ENCODE data around the gene RAB11A.
"Not testable (repeated sequence)": the region's sequence is repeated elsewhere in the genome, so short reads cannot be mapped to it uniquely, and the experiment has no call there.

Gene RAB11A

DNA sequence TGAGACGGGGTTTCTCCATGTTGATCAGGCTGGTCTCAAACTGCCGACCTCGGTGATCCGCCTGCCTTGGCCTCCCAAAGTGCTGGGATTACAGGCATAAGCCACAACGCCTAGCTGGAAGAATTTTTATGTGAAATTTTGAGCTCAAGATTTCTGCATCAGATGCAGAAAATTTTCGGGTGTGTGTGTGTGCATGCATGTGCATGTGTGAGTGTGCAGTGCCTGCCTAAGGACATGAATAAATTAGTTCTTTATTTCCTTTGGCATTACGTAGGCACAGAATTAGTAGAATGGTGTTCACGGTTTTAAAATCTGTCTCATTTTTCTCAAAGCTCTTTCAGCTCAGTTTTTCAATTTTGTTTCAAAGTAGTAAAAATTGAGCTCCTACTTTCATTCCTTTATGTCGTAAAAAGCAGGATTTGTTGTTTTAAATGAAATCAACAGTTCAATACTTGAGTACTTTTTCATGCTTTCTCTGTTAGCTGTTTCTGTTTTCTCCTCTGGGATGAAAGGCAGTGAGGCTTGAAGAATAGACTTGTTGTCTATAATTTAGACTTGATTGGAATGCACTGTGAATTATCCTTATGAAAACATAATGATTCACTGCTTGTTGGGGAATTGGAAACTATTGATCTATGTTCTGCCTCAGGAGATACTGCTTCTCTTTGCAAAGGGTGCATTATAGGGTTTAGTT is 23.3 kb upstream of the RAB11A start:
- no peak for DNase-seq (ENCODE audit: low spot score)

- no peak for DNase-seq (ENCODE audit: low spot score)
Measured at GRCh38 chr15:65847989-65848388, 21.3 kb upstream of the RAB11A start.

- DNase-seq (ENCODE audit: low spot score) = no peak
Measured at GRCh38 chr15:65851981-65852380, 17.3 kb upstream of the RAB11A start.

- DNase-seq (ENCODE audit: low spot score) = no peak
Measured at GRCh38 chr15:65856821-65857455, 12.4 kb upstream of the RAB11A start.

DNA sequence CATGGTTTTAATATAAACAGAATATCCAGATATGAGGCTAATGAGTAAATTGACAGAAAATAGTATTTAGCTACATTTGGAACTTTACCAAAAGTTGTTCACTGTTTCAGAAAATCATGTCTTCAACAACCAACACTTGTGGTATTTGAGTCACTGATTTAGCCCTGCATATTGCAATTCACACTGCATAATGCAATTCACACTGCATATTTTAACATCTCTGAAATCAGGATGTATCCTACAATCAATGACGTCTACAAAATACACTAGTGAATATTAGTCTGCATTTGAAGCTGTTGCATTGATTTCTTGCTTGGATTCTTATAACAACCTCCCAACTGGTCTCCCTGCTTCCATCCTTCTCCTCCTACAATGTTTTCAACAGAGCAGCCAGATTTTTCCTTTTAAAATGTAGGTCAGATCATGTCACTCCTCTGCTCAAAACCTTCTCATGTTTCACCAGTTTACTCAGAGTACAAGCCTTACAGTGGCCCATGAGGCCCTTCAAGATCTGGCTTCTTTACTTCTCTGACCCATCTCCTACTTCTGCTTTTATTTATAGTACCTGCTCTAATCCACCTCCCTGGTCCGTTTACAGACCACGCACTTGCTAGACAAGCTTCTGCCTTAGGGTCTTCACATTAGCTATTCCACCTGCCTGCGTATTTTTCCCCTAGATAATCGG is 11.4 kb upstream of the RAB11A start:
- DNase-seq (ENCODE audit: low spot score) = no peak

GRCh38 chr15:65862682-65863081 is 6.6 kb upstream of the RAB11A start:
- no peak for DNase-seq (ENCODE audit: low spot score)

DNA sequence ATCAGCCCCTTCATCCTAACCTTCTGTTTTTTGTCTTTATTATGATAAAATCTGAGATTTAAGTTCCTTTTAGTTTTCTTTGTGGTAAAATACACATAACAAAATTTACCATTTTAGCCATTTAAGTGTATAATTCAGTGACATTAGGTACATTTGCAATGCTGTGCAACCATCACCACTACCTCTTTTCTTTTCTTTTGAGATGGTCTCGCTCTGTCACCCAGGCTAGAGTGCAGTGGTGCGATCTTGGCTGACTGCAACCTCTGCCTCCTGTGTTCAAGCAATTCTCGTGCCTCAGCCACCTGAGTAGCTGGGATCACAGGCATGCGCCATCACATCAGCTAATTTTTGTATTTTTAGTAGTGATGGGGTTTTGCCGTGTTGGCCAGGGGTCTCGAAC is 6.2 kb upstream of the RAB11A start:
- no peak for DNase-seq (ENCODE audit: low spot score)

DNA sequence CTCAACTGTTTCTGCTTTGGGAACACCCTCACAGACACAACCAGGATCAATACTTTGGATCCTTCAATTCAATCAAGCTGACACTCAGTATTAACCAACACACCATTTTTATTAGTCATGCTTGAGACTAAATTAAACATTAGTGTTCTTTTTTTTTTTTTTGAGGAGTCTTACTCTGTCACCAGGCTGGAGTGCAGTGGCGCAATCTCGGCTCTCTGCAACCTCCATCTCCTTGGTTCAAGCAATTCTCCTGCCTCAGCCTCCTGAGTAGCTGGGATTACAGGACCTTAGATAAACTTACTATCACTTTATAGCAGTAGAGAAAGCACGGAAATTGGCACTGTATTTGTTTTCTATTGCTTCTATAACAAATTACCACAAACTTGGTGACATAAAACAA is 2.0 kb upstream of the RAB11A start:
- DNase-seq (ENCODE audit: low spot score) = no peak

DNA sequence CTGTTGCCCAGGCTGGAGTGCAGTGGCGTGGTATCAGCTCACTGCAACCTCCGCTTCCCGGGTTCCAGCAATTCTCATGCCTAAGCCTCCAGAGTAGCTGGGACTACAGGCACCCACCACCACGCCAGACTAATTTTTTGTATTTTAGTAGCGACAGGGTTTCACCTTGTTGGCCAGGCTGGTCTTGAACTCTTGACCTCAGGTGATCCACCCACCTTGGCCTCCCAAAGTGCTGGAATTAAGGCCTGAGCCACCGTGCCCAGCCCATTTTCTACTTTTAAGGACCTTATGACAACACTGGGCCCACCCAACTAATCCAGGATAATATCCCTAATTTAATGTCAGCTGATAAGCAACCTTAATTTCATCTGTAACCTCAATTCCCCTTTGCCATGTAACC is 1.4 kb upstream of the RAB11A start:
- DNase-seq (ENCODE audit: low spot score) = not testable (repeated sequence)

GRCh38 chr15:65868546-65869125 is 655 bp upstream of the RAB11A start:
- DNase-seq (ENCODE audit: low spot score) = no peak

GRCh38 chr15:65869954-65870871 is 922 bp downstream of the RAB11A start:
- DNase-seq (ENCODE audit: low spot score) = no peak

DNA sequence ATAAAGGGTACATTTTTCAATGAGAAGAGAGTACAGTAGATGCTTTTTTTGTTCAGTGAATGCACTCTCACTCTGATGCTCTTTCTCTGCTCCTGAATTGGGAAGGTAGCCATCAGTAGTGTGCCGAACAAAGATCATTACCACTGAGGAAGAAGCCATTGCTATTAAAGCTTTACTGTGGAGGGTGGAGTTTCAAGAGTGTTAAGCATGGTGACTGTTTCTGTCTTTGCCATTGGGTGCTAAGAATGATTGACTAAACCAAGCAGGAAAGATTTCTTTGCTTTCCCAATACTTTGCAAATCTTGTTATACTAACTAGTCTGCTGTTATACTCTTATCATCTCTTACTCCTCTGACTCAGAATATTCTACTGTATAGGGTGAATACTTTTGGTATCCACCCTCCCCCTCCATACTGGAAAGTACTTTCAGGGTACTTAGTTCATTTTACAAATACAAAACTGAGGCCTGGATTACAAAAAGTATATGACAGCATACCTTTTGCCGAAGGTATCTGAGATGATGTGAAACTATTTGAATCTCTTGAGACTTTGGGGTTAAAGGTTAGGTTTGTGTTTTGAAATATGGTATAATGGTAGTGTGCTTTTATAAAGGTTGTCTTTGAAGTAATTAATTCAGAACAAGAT is 1.7 kb downstream of the RAB11A start:
- no peak for DNase-seq (ENCODE audit: low spot score)

DNA sequence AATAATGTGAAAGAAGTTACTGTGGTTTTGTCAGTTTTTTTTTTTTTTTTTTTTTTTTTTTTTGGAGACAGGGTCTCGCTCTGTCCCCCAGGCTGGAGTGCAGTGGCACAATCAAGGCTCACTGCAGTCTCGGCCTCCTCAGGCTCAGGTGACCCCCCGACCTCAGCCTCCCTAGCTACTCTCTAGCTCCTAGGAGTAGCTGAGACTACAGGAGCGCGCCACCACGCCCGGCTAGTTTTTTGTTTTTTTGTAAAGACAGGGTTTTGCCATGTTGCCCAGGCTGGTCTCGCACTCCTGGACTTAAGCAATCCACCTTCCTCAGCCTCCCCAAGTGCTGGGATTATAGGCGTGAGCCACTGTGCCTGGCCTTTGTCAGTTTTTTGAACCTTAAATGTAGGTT is 2.6 kb downstream of the RAB11A start:
- DNase-seq (ENCODE audit: low spot score) = not testable (repeated sequence)

DNA sequence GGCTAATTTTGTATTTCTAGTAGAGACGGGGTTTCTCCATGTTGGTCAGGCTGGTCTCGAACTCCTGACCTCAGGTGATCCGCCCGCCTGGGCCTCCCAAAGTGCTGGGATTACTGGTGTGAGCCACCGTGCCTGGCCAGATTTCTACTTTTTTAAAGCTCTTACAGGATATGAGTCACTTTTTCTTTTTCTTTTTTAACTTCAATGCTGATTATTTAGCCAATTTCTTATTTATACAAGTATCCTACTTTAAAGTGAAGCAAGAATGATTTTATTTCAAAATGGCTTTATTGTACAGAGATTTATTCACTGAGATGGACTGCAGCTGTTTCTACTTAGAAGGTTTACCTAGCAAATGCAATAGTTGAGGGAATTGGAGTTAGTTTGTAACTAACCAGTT is 3.3 kb downstream of the RAB11A start:
- not testable (repeated sequence) for DNase-seq (ENCODE audit: low spot score)

DNA sequence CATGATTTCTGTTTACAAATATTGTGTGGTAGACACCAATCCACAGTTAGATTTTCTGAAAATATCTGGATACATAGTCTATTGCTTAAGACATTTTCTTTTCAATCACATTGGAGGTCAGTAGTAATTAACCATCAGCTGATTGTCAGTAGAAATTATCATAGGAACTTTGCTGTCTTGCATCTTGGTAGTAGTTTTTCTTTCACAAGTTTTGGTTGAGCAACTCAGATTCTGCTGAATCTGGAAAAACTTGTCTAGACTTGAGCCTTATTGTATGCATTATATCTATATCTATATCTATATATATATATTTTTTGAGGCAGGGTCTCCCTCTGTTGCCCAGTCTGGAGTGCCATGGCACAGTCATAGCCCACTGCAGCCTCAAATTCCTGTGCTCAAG is 4.0 kb downstream of the RAB11A start:
- DNase-seq (ENCODE audit: low spot score) = no peak

GRCh38 chr15:65875458-65875857 is 6.2 kb downstream of the RAB11A start:
- DNase-seq (ENCODE audit: low spot score) = no peak

DNA sequence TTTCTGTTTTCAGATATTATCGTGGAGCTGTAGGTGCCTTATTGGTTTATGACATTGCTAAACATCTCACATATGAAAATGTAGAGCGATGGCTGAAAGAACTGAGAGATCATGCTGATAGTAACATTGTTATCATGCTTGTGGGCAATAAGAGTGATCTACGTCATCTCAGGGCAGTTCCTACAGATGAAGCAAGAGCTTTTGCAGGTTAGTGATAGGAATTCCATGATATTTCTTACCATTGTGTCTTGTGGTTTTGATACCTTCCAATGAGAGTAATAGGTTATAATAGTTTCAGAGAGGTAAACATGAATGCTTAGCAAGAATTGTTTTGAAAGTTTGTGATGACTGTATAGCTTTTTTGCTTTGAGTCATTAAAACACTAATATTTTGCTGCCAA is 8.5 kb downstream of the RAB11A start:
- DNase-seq (ENCODE audit: low spot score) = no peak

DNA sequence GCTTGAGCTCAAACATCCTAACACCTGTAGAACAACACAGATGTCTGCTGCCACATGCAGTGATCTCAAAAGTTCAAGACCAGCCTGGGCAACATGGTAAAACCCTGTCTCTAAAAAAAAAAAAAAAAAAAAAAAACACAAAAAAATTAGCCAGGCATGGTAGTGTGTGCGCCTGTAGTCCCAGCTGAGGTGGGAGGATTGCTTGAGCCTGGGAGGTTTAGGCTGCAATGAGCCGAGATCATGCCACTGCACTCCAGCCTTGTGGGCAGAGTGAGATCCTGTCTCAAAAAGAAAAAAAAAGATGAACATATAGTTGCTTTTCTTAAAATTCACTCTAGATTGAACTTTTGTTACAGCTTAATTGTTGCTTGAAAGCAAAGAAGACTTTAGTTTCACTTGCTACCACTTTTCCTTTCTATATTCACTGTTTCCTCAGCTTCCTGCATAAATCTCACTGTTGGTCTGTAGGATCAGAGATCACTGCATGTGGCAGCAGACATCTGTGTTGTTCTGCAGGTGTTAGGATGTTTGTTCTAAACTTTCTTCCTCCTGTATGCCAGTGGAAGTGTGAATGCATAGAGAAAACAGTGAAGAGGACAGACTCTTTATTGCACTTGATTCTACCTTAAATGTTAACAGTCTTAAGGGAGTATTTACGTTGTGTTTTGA is 12.6 kb downstream of the RAB11A start:
- no peak for DNase-seq (ENCODE audit: low spot score)

GRCh38 chr15:65883571-65883970 is 14.3 kb downstream of the RAB11A start:
- DNase-seq (ENCODE audit: low spot score) = no peak

GRCh38 chr15:65884511-65884910 is 15.2 kb downstream of the RAB11A start:
- no peak for DNase-seq (ENCODE audit: low spot score)

DNA sequence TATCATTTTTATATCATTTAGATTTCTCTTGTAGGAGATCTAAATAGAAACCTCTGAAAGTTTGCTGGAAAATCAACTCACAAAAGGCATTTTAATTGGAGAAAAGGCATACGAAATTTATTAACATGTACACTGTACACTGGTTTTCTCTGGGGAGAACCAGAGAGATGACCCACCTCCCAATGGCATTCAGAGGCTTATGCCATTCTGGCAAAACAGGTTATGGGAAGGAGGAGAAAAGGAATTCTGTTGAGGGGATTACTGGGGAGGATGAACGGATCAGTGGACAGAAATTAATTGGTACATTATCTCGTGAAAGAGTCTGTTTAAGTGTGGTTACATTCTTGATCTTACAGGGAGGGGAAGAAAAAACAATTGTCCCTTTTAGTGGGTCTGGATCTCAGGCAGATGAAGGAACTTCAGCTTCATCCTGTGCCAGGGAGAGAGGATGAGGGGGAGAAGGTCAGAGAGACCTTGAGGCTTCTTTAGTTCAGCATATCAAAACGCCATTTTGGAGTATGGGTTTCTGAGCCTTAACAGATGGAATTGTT is 16.5 kb downstream of the RAB11A start:
- no peak for DNase-seq (ENCODE audit: low spot score)

Measured in COLO829 (cell line).